Spinal cord (tissue), 10 donors: ENCODE measurements around the gene CLPTM1. TPM values are rescaled to one million over a fixed set of nuclear protein-coding genes. Genes with fewer than 3 reads are reported as not detected.

Experiments
- DNase-seq, 6 donors: peaks; one replicate each; pipeline versions ENCODE4 v3.0.0 to v3.0.0-alpha.2; 2013 to 2015; ENCODE audit warnings: low spot score in 6 of 6, low read depth in 4 of 6
- H3K27ac ChIP-seq: one replicate; pipeline ENCODE4 v1.5.1; 2013; ENCODE audit warnings: low read depth, low read length, control low read depth
- H3K27me3 ChIP-seq: one replicate; pipeline ENCODE4 v1.6.1; 2013; ENCODE audit warnings: low read length; ENCODE audit not compliant: control insufficient read depth, insufficient read depth
- H3K36me3 ChIP-seq: one replicate; pipeline ENCODE4 v1.6.1; 2013; ENCODE audit warnings: low read length; ENCODE audit not compliant: control insufficient read depth, insufficient read depth
- H3K4me1 ChIP-seq: one replicate; pipeline ENCODE4 v1.6.1; 2013; ENCODE audit warnings: low read length; ENCODE audit not compliant: control insufficient read depth, insufficient read depth
- H3K4me3 ChIP-seq: one replicate; pipeline ENCODE4 v1.5.1; 2013; ENCODE audit warnings: low read depth, low read length, control low read depth
- H3K9me3 ChIP-seq: one replicate; pipeline ENCODE4 v1.6.1; 2013; ENCODE audit warnings: low read length; ENCODE audit not compliant: control insufficient read depth, insufficient read depth
- WGBS: methylation state at CpG from one replicate; pipeline ENCODE4 v1.1.5; 2013; ENCODE audit warnings: missing lambda C conversion rate; ENCODE audit not compliant: insufficient coverage; 5-methylcytosine and 5-hydroxymethylcytosine counted together
- polyA plus RNA-seq, 2 donors: library from polyadenylated mRNA; unstranded; fragments of 120-200 nt; gene quantifications; one replicate each; pipeline ENCODE4 v1.2.1, GENCODE V29; 2013; ENCODE audit not compliant: insufficient read length in 2 of 2
- total RNA-seq, 2 donors: library from RNA; depleted of rRNA in 1 of 2; stranded (reverse); fragments of 120-200 nt in 1 of 2; fragments of >200 nt in 1 of 2; gene quantifications; one replicate each; pipeline versions ENCODE4 v1.2.3 to v1.2.4, GENCODE V29; 2013 to 2014
- donor health status: healthy.

The CLPTM1 gene
- total and polyA plus RNA-seq, 4 donors, result 53.9 to 158 (median 110) TPM

- Histone ChIP-seq H3K4me1 (peaks cover 8% of the 10 kb centered on the region), H3K4me3 (no peak overlapping the region), H3K27ac (no peak overlapping the region), H3K9me3 (no peaks in the 10 kb centered on the region), H3K27me3 (no peaks in the 10 kb centered on the region), H3K36me3 (peaks cover 5% of the 10 kb centered on the region)
- WGBS, result no CpG with 5 or more reads among the region's 3 CpGs
- no peak for DNase-seq
Observed at GRCh38 chr19:45020071-45020470, 64.9 kb downstream of the CLPTM1 start.

GRCh38 chr19:45021971-45022370 lies 66.8 kb downstream of the CLPTM1 start:
- Histone ChIP-seq H3K9me3 (no peaks in the 10 kb centered on the region), H3K27ac (no peak overlapping the region), H3K4me1 (peaks cover 4% of the 10 kb centered on the region), H3K27me3 (no peaks in the 10 kb centered on the region), H3K4me3 (no peak overlapping the region), H3K36me3 (peaks cover 7% of the 10 kb centered on the region)
- DNase-seq, result no peak
- 80% methylated on average over 14 of the region's 14 CpGs for WGBS

DNA sequence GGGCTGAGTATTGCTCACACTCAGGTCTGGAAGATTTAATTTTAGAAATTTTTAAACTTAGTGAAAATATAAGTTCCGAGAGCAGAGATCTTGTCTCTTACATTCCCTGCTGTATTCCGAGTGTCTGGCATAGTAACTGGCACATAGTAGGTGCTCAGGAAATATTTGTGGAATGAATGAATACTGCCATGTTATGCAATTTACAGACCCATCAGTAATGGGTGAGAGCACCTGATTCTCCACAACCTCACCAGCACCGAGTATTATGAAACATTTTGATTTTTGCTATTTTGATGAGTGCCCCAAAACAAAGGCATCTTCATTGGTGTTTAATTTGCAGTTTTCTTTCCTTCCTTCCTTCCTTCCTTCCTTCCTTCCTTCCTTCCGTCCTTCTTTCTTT lies 67.9 kb downstream of the CLPTM1 start:
- no peak for DNase-seq
- Histone ChIP-seq H3K36me3 (peaks cover 7% of the 10 kb centered on the region), H3K27me3 (no peaks in the 10 kb centered on the region), H3K4me3 (no peak overlapping the region), H3K9me3 (no peaks in the 10 kb centered on the region), H3K4me1 (no peaks in the 10 kb centered on the region), H3K27ac (no peak overlapping the region)
- 82% methylated on average over 1 of the region's 4 CpGs for WGBS

GRCh38 chr19:45025264-45025663 lies 70.1 kb downstream of the CLPTM1 start:
- Histone ChIP-seq H3K4me1 (no peaks in the 10 kb centered on the region), H3K27me3 (no peaks in the 10 kb centered on the region), H3K27ac (no peak overlapping the region), H3K4me3 (no peak overlapping the region), H3K9me3 (no peaks in the 10 kb centered on the region), H3K36me3 (peaks cover 11% of the 10 kb centered on the region)
- WGBS, result 89% methylated on average over 5 of the region's 9 CpGs
- DNase-seq, result no peak

DNA sequence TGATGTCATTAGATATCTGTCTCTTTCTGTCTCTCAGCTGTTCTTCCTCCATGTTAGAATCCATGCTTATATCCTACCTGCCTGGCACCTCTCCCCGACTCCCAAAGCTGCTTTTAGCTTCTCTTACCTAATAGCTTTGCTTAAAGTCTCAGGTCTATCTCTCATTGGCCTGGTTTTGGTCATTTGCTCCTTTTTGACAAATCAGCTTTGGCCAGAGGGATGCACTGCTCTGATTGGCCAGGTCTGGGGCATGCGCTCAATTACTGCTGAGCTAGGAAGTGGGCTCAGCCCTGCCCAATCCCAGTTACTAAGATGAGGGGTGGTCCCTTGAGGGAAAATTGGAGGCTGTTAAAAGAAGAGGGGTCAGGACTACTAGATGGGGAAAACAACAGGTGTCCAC lies 72.2 kb downstream of the CLPTM1 start:
- 81% methylated on average over 2 of the region's 2 CpGs for WGBS
- no peaks in the 10 kb centered on the region for H3K9me3 ChIP-seq
- no peaks in the 10 kb centered on the region for H3K27me3 ChIP-seq
- no peaks in the 10 kb centered on the region for H3K4me1 ChIP-seq
- H3K27ac ChIP-seq, result no peak overlapping the region
- no peak for DNase-seq
- peaks cover 10% of the 10 kb centered on the region for H3K36me3 ChIP-seq
- H3K4me3 ChIP-seq, result no peak overlapping the region

DNA sequence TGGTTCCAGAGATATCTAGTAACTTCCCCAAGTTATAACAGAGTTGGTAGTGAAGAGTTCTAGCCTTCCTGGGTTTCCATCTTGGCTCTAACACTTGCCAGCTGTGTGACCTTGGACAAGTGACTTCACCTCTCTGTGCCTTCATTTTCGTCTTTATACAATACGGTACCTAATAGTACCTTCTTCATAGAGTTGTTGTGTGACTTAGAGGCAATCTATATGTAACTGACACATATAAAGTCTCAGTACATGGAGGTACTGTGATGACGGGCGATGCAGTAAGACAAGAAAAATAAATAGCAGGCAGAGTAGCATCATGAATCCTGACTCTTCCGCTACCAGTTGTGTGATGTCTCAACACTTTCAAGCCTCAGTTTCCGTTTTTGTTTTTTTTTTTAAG lies 75.6 kb downstream of the CLPTM1 start:
- H3K27me3 ChIP-seq, result no peaks in the 10 kb centered on the region
- H3K36me3 ChIP-seq, result peaks cover 21% of the 10 kb centered on the region
- no peak overlapping the region for H3K27ac ChIP-seq
- no peaks in the 10 kb centered on the region for H3K4me1 ChIP-seq
- WGBS, result 98% methylated on average over 4 of the region's 6 CpGs
- H3K9me3 ChIP-seq, result no peaks in the 10 kb centered on the region
- no peak overlapping the region for H3K4me3 ChIP-seq
- DNase-seq, result no peak

- no peak for DNase-seq
- no peaks in the 10 kb centered on the region for H3K4me1 ChIP-seq
- no peaks in the 10 kb centered on the region for H3K9me3 ChIP-seq
- H3K36me3 ChIP-seq, result peaks cover 25% of the 10 kb centered on the region
- no peak overlapping the region for H3K27ac ChIP-seq
- WGBS, result 81% methylated on average over 18 of the region's 18 CpGs
- H3K4me3 ChIP-seq, result no peak overlapping the region
- H3K27me3 ChIP-seq, result no peaks in the 10 kb centered on the region
Observed at GRCh38 chr19:45032421-45032820, 77.2 kb downstream of the CLPTM1 start.

GRCh38 chr19:45035755-45036154 lies 80.6 kb downstream of the CLPTM1 start:
- Histone ChIP-seq H3K36me3 (peaks cover 32% of the 10 kb centered on the region), H3K4me1 (peaks cover 22% of the 10 kb centered on the region), H3K27ac (no peak overlapping the region), H3K27me3 (no peaks in the 10 kb centered on the region), H3K4me3 (no peak overlapping the region), H3K9me3 (no peaks in the 10 kb centered on the region)
- WGBS, result 94% methylated on average over 6 of the region's 6 CpGs
- DNase-seq, result no peak

DNA sequence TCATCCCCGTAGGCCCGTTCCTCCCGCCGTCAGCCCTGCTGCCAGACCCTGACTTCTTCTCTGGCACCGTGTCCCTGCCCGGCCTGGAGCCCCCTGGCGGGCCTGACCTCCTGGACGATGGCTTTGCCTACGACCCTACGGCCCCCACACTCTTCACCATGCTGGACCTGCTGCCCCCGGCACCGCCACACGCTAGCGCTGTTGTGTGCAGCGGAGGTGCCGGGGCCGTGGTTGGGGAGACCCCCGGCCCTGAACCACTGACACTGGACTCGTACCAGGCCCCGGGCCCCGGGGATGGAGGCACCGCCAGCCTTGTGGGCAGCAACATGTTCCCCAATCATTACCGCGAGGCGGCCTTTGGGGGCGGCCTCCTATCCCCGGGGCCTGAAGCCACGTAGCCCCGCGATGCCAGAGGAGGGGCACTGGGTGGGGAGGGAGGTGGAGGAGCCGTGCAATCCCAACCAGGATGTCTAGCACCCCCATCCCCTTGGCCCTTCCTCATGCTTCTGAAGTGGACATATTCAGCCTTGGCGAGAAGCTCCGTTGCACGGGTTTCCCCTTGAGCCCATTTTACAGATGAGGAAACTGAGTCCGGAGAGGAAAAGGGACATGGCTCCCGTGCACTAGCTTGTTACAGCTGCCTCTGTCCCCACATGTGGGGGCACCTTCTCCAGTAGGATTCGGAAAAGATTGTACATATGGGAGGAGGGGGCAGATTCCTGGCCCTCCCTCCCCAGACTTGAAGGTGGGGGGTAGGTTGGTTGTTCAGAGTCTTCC lies 82.4 kb downstream of the CLPTM1 start:
- WGBS, result 88% methylated on average over 30 of the region's 37 CpGs
- Histone ChIP-seq H3K4me3 (no peak overlapping the region), H3K27me3 (no peaks in the 10 kb centered on the region), H3K9me3 (no peaks in the 10 kb centered on the region), H3K4me1 (peaks cover 23% of the 10 kb centered on the region), H3K36me3 (peaks cover 44% of the 10 kb centered on the region), H3K27ac (no peak overlapping the region)
- DNase-seq, result no peak
